ENCODE data around the gene TRAK2. TPM values are rescaled to one million over a fixed set of nuclear protein-coding genes. Genes with fewer than 3 reads are reported as not detected.
A peak's percentile ranks its signal among the peaks of the same experiment; 100 is the strongest.
"Not testable (repeated sequence)": the region's sequence is repeated elsewhere in the genome, so short reads cannot be mapped to it uniquely, and the experiment has no call there.

TRAK2 gene
- total RNA-seq, 1 donor from 2014 or later = 66.5 TPM

GRCh38 chr2:201436141-201436540 is 15.1 kb downstream of the TRAK2 start:
- peaks cover 71% of the 10 kb centered on the region for H3K4me1 ChIP-seq
- DNase-seq = no peak
- H3K4me3 ChIP-seq = no peak overlapping the region
- no peak overlapping the region for H3K27ac ChIP-seq
- H3K36me3 ChIP-seq = no peaks in the 10 kb centered on the region
- TF ChIP-seq CTCF (IDR thresholded peaks at IDR 0.05) = no peak
- no peaks in the 10 kb centered on the region for H3K27me3 ChIP-seq (ENCODE audit: low read depth)
- ATAC-seq = no peak
- no peaks in the 10 kb centered on the region for H3K9me3 ChIP-seq
- intact Hi-C loops (cut with DNase I) = no loop called here

DNA sequence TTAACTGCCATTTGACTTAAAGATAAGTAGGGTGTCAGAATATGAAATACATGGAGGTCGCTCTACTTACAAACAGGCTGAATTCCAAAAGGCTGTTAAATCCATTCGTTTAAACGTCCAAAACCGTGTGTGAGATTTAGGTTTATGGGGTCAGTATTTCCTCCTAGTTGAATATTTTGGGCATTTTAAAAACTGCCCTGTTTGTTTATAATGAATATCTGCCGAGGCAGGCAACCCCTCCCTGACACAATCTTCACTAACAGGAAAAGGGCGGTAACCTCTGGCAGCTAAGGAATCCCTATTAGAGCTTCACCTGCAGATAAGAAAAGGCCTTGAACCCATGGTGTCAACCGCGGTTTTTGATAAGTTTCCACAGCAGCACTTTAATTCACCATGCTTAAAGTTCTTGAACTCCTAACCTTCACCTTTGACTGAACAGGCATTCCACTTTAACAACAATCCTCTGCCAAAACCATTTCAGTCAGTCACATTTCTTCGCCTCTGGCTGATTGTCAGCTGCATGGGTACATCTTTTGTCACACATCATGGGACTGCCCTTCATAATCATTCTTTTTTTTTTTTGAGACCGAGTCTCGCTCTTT is 17.8 kb downstream of the TRAK2 start:
- H3K36me3 ChIP-seq = no peaks in the 10 kb centered on the region
- H3K9me3 ChIP-seq = no peaks in the 10 kb centered on the region
- peak overlapping the region; percentile 48 for H3K27ac ChIP-seq
- peaks cover 59% of the 10 kb centered on the region for H3K4me1 ChIP-seq
- peak overlapping the region; percentile 17 for H3K4me3 ChIP-seq
- ATAC-seq = peak in 1 of 2 donors; percentile 53
- no peaks in the 10 kb centered on the region for H3K27me3 ChIP-seq (ENCODE audit: low read depth)
- intact Hi-C loops (cut with DNase I) = no loop called here
- no peak for DNase-seq
- no peak for TF ChIP-seq CTCF (IDR thresholded peaks at IDR 0.05)

GRCh38 chr2:201432621-201433393 is 18.5 kb downstream of the TRAK2 start:
- H3K27ac ChIP-seq = peak overlapping the region; percentile 48
- TF ChIP-seq CTCF (IDR thresholded peaks at IDR 0.05) = no peak
- peaks cover 52% of the 10 kb centered on the region for H3K4me1 ChIP-seq
- intact Hi-C loops (cut with DNase I) = no loop called here
- peak; percentile 29 to 62 for ATAC-seq
- no peaks in the 10 kb centered on the region for H3K36me3 ChIP-seq
- DNase-seq = no peak
- no peaks in the 10 kb centered on the region for H3K9me3 ChIP-seq
- H3K4me3 ChIP-seq = peak overlapping the region; percentile 17
- H3K27me3 ChIP-seq (ENCODE audit: low read depth) = no peaks in the 10 kb centered on the region

GRCh38 chr2:201432038-201432620 is 19.1 kb downstream of the TRAK2 start:
- intact Hi-C loops (cut with DNase I) = no loop called here
- DNase-seq = no peak
- no peak for TF ChIP-seq CTCF (IDR thresholded peaks at IDR 0.05)
- ATAC-seq = peak in 1 of 2 donors; percentile 69
- H3K9me3 ChIP-seq = no peaks in the 10 kb centered on the region
- H3K4me3 ChIP-seq = no peak overlapping the region
- no peaks in the 10 kb centered on the region for H3K36me3 ChIP-seq
- peaks cover 46% of the 10 kb centered on the region for H3K4me1 ChIP-seq
- no peaks in the 10 kb centered on the region for H3K27me3 ChIP-seq (ENCODE audit: low read depth)
- peak overlapping the region; percentile 48 for H3K27ac ChIP-seq

GRCh38 chr2:201430839-201431238 is 20.4 kb downstream of the TRAK2 start:
- intact Hi-C loops (cut with DNase I) = no loop called here
- no peak for TF ChIP-seq CTCF (IDR thresholded peaks at IDR 0.05)
- ATAC-seq (no peak), DNase-seq (no peak)
- no peak overlapping the region for H3K4me3 ChIP-seq
- peaks cover 43% of the 10 kb centered on the region for H3K4me1 ChIP-seq
- H3K27ac ChIP-seq = no peak overlapping the region
- no peaks in the 10 kb centered on the region for H3K36me3 ChIP-seq
- H3K9me3 ChIP-seq = no peaks in the 10 kb centered on the region
- H3K27me3 ChIP-seq (ENCODE audit: low read depth) = no peaks in the 10 kb centered on the region

GRCh38 chr2:201430322-201430721 is 20.9 kb downstream of the TRAK2 start:
- H3K27ac ChIP-seq; ATAC-seq; H3K9me3 ChIP-seq; H3K27me3 ChIP-seq (ENCODE audit: low read depth); DNase-seq; H3K36me3 ChIP-seq; intact Hi-C loops (cut with DNase I); H3K4me3 ChIP-seq: not testable (repeated sequence)
- peaks cover 39% of the 10 kb centered on the region for H3K4me1 ChIP-seq

- intact Hi-C loops (cut with DNase I); H3K27me3 ChIP-seq (ENCODE audit: low read depth); ATAC-seq: not testable (repeated sequence)
Measured at GRCh38 chr2:201429835-201430234, 21.4 kb downstream of the TRAK2 start.

GRCh38 chr2:201428366-201428765 is 22.9 kb downstream of the TRAK2 start:
- H3K9me3 ChIP-seq; H3K4me3 ChIP-seq; DNase-seq; ATAC-seq; H3K36me3 ChIP-seq; intact Hi-C loops (cut with DNase I); H3K27me3 ChIP-seq (ENCODE audit: low read depth); H3K27ac ChIP-seq: not testable (repeated sequence)
- peaks cover 41% of the 10 kb centered on the region for H3K4me1 ChIP-seq

More at GRCh38 chr2:201429835-201430234, 21.4 kb downstream of the TRAK2 start:
- peaks cover 43% of the 10 kb centered on the region for H3K4me1 ChIP-seq
- not testable (repeated sequence) for H3K4me3 ChIP-seq, H3K27ac ChIP-seq, H3K9me3 ChIP-seq, DNase-seq, H3K36me3 ChIP-seq
